GM23338 (cell line): ENCODE measurements around the gene IDI2. TPM values are rescaled to one million over a fixed set of nuclear protein-coding genes. Genes with fewer than 3 reads are reported as not detected.

ENCODE experiments used
- ATAC-seq: fragments of 200-7000 bp; cut with Tn5 transposase; 3 replicates; pipeline ENCODE4 v1.9.1; 2020
- DNase-seq: peaks from one replicate; pipeline ENCODE4 v3.0.0-alpha.2; 2015; ENCODE audit warnings: low spot score
- H2AFZ ChIP-seq: fragments of 200-600 bp; sonication (generic); 2 replicates; pipeline ENCODE4 v1.8.0; 2016; ENCODE audit warnings: antibody characterized with exemption, mild to moderate bottlenecking, moderate library complexity
- H3F3A ChIP-seq: fragments of 200-600 bp; sonication (generic); replicated peaks from 2 replicates; pipeline ENCODE4 v1.8.0; 2017; ENCODE audit warnings: antibody characterized with exemption, mixed run types, low read depth
- H3K27ac ChIP-seq: fragments of 200-600 bp; sonication (generic); 2 replicates; pipeline ENCODE4 v1.6.1; 2016; ENCODE audit warnings: low read depth
- H3K27me3 ChIP-seq: fragments of 200-600 bp; sonication (generic); 2 replicates; pipeline ENCODE4 v1.8.0; 2016; ENCODE audit warnings: mild to moderate bottlenecking, mixed run types, moderate library complexity; ENCODE audit not compliant: insufficient read depth
- H3K36me3 ChIP-seq: fragments of 200-600 bp; sonication (generic); 2 replicates; pipeline ENCODE4 v1.8.0; 2016; ENCODE audit warnings: mild to moderate bottlenecking; ENCODE audit not compliant: insufficient read depth
- H3K4me1 ChIP-seq: fragments of 200-600 bp; sonication (generic); 2 replicates; pipeline ENCODE4 v1.8.0; 2016; ENCODE audit warnings: mild to moderate bottlenecking, moderate library complexity; ENCODE audit not compliant: insufficient read depth
- H3K4me2 ChIP-seq: fragments of 200-600 bp; sonication (generic); 2 replicates; pipeline ENCODE4 v1.7.1; 2017; ENCODE audit warnings: mixed run types
- H3K4me3 ChIP-seq: fragments of 200-600 bp; sonication (generic); 2 replicates; pipeline ENCODE4 v1.6.1; 2016; ENCODE audit warnings: mixed run types
- H3K79me2 ChIP-seq: fragments of 200-600 bp; sonication (generic); replicated peaks from 2 replicates; pipeline ENCODE4 v1.8.0; 2017; ENCODE audit warnings: mild to moderate bottlenecking; ENCODE audit not compliant: insufficient read depth
- H3K9me2 ChIP-seq: fragments of 200-600 bp; sonication (generic); 2 replicates; pipeline ENCODE4 v1.8.0; 2017; ENCODE audit not compliant: insufficient read depth
- H4K20me1 ChIP-seq: fragments of 200-600 bp; sonication (generic); replicated peaks from 2 replicates; pipeline ENCODE4 v1.8.0; 2017; ENCODE audit warnings: mild to moderate bottlenecking; ENCODE audit not compliant: insufficient read depth
- H3K27ac Mint-ChIP-seq: 2 replicates; pipeline ENCODE4 v1.8.0; 2020; ENCODE audit warnings: inconsistent platforms, mild to moderate bottlenecking, moderate library complexity, mixed read lengths
- H3K27me3 Mint-ChIP-seq: 3 replicates; pipeline ENCODE4 v1.8.0; 2022; ENCODE audit warnings: low read depth, mild to moderate bottlenecking, moderate library complexity, mixed read lengths, inconsistent platforms; ENCODE audit not compliant: insufficient read depth, poor library complexity
- H3K36me3 Mint-ChIP-seq: 3 replicates; pipeline ENCODE4 v1.8.0; 2021; ENCODE audit warnings: low read depth, mild to moderate bottlenecking, inconsistent platforms, moderate library complexity, mixed read lengths
- H3K4me1 Mint-ChIP-seq: 3 replicates; pipeline ENCODE4 v1.8.0; 2020; ENCODE audit warnings: mild to moderate bottlenecking, inconsistent platforms, mixed read lengths
- H3K4me3 Mint-ChIP-seq: 3 replicates; pipeline ENCODE4 v1.8.0; 2021; ENCODE audit warnings: moderate library complexity, mild to moderate bottlenecking, inconsistent platforms, mixed read lengths
- H3K9me3 Mint-ChIP-seq: 3 replicates; pipeline ENCODE4 v1.8.0; 2020; ENCODE audit warnings: moderate library complexity, mild to moderate bottlenecking, inconsistent platforms, mixed read lengths
- CTCF ChIP-seq, 2 experiments: fragments of 200-600 bp in 1 of 2; sonication (generic) in 1 of 2; conservative IDR thresholded peaks; 2 replicates each; pipeline versions ENCODE4 v1.5.1 to v1.6.1; 2016 to 2017; ENCODE audit warnings: antibody characterized with exemption in 2 of 2, low read depth in 2 of 2, mild to moderate bottlenecking in 2 of 2, moderate library complexity in 1 of 2
- ETS1 ChIP-seq: IDR thresholded peaks from 2 replicates; pipeline ENCODE4 v1.6.1; 2016; ENCODE audit warnings: antibody characterized with exemption
- EZH2phosphoT487 ChIP-seq: fragments of 200-600 bp; sonication (generic); IDR thresholded peaks from one replicate; pipeline ENCODE4 v1.8.1; 2018; ENCODE audit warnings: antibody characterized with exemption; ENCODE audit not compliant: unreplicated experiment
- POLR2AphosphoS5 ChIP-seq: IDR thresholded peaks from 2 replicates; pipeline ENCODE4 v1.6.1; 2016; ENCODE audit warnings: antibody characterized with exemption, low read depth
- ZNF114 ChIP-seq: fragments of 250-450 bp; sonication (Bioruptor Pico); IDR thresholded peaks from 2 replicates; pipeline ENCODE4 v1.5.0; 2020; ENCODE audit warnings: mild to moderate bottlenecking, moderate library complexity
- ZNF331 ChIP-seq: fragments of 250-450 bp; sonication (Bioruptor Pico); IDR thresholded peaks from 2 replicates; pipeline ENCODE4 v1.5.0; 2020; ENCODE audit warnings: low read depth, mild to moderate bottlenecking, moderate library complexity
- ZNF462 ChIP-seq: fragments of 250-450 bp; sonication (Bioruptor Pico); IDR thresholded peaks from 2 replicates; pipeline ENCODE4 v1.5.0; 2020; ENCODE audit warnings: mild to moderate bottlenecking, moderate library complexity
- polyA plus RNA-seq: library from polyadenylated mRNA; unstranded; fragments of >200 nt; fragmentation: Nextera tagmentation; extraction: Ambion mirVana; gene quantifications from 2 replicates; pipeline ENCODE4 v1.2.1, GENCODE V29; 2016
- total RNA-seq: library from RNA; depleted of rRNA; stranded (reverse); fragments of >200 nt; shearing (Covaris generic); gene quantifications from 2 replicates; pipeline ENCODE4 v1.2.3, GENCODE V29; 2014

IDI2 gene
- total and polyA plus RNA-seq, 2 experiments from 2014 or later = not detected

- no peak overlapping the region for H3K4me3 Mint-ChIP-seq
- Histone ChIP-seq H3K4me1 (peaks cover 6% of the 10 kb centered on the region; the same call in 1 of the 2 replicates), H3K27ac (no peak overlapping the region), H3K79me2 (no peaks in the 10 kb centered on the region), H3F3A (peaks cover 12% of the 10 kb centered on the region; the same call in 1 of the 2 replicates), H3K4me3 (no peak overlapping the region), H3K36me3 (peaks cover 6% of the 10 kb centered on the region; the same call in 1 of the 2 replicates), H4K20me1 (peaks cover 10% of the 10 kb centered on the region; the same call in 1 of the 2 replicates), H3K27me3 (no peaks in the 10 kb centered on the region), H3K4me2 (no peak overlapping the region), H2AFZ (no peak overlapping the region), H3K9me2 (no peaks in the 10 kb centered on the region)
- H3K27ac Mint-ChIP-seq = no peak overlapping the region
- H3K9me3 Mint-ChIP-seq = no peaks in the 10 kb centered on the region
- peaks cover 12% of the 10 kb centered on the region; the same call in 2 of the 3 replicates for H3K4me1 Mint-ChIP-seq
- H3K36me3 Mint-ChIP-seq = peaks cover 5% of the 10 kb centered on the region; the same call in 2 of the 3 replicates
- no peaks in the 10 kb centered on the region for H3K27me3 Mint-ChIP-seq
- ATAC-seq (no peak), DNase-seq (no peak)
- TF ChIP-seq EZH2phosphoT487 = no peak
- TF ChIP-seq ZNF462 (CRISPR knock-in tag) = no peak
- no peak for TF ChIP-seq ZNF114
- TF ChIP-seq CTCF (conservative IDR thresholded peaks at IDR 0.05; ENCODE audit: low read depth in 2 of 2) = no peak
- TF ChIP-seq ZNF331 (CRISPR knock-in tag) = no peak
- no peak for TF ChIP-seq ETS1
- TF ChIP-seq POLR2AphosphoS5 = no peak
These were observed 9.1 kb upstream of the IDI2 start for GRCh38 chr10:1034758-1035157.
